Muscle of arm (tissue), 12 donors: Measurements from ENCODE around the gene SCAF8. TPM values are rescaled to one million over a fixed set of nuclear protein-coding genes. Genes with fewer than 3 reads are reported as not detected.
"Not testable (repeated sequence)": the region's sequence is repeated elsewhere in the genome, so short reads cannot be mapped to it uniquely, and the experiment has no call there.

Experiments
- DNase-seq: peaks from one replicate; pipeline ENCODE4 v3.0.0-alpha.2; 2013
- polyA plus RNA-seq, 12 donors: library from polyadenylated mRNA; unstranded; fragments of 120-200 nt; gene quantifications; one replicate each; pipeline ENCODE4 v1.2.1, GENCODE V29; 2013; ENCODE audit not compliant: insufficient read length in 12 of 12

Gene SCAF8
- polyA plus RNA-seq, 12 donors, result 17.3 to 49.5 (median 39.0) TPM; not detected in 1

GRCh38 chr6:154731296-154732218, 1.7 kb upstream of the SCAF8 start:
- DNase-seq, result no peak

- peak; percentile 59 for DNase-seq
Observed at GRCh38 chr6:154732538-154733182, 556 bp upstream of the SCAF8 start.

- DNase-seq, result peak; percentile 93
Observed at GRCh38 chr6:154733626-154734382, 588 bp downstream of the SCAF8 start.

- no peak for DNase-seq
Observed at GRCh38 chr6:154736618-154737259, 3.5 kb downstream of the SCAF8 start.

- DNase-seq, result no peak
Observed at GRCh38 chr6:154737424-154737823, 4.2 kb downstream of the SCAF8 start.

GRCh38 chr6:154738551-154738961, 5.3 kb downstream of the SCAF8 start:
- no peak for DNase-seq

- DNase-seq, result no peak
Observed at GRCh38 chr6:154740658-154741057, 7.4 kb downstream of the SCAF8 start.

- DNase-seq, result no peak
Observed at GRCh38 chr6:154742891-154743290, 9.7 kb downstream of the SCAF8 start.

GRCh38 chr6:154744029-154744745, 11.0 kb downstream of the SCAF8 start:
- not testable (repeated sequence) for DNase-seq

- no peak for DNase-seq
Observed at GRCh38 chr6:154745243-154745642, 12.0 kb downstream of the SCAF8 start.

GRCh38 chr6:154749341-154749740, 16.1 kb downstream of the SCAF8 start:
- DNase-seq, result no peak

GRCh38 chr6:154751011-154751800, 18.0 kb downstream of the SCAF8 start:
- DNase-seq, result no peak

GRCh38 chr6:154752022-154752421, 18.8 kb downstream of the SCAF8 start:
- no peak for DNase-seq

GRCh38 chr6:154754152-154754551, 20.9 kb downstream of the SCAF8 start:
- no peak for DNase-seq

- no peak for DNase-seq
Observed at GRCh38 chr6:154757352-154758050, 24.3 kb downstream of the SCAF8 start.

- no peak for DNase-seq
Observed at GRCh38 chr6:154758125-154758524, 24.9 kb downstream of the SCAF8 start.

- DNase-seq, result no peak
Observed at GRCh38 chr6:154763650-154764049, 30.4 kb downstream of the SCAF8 start.

- DNase-seq, result no peak
Observed at GRCh38 chr6:154765273-154765672, 32.1 kb downstream of the SCAF8 start.

GRCh38 chr6:154766288-154766687, 33.1 kb downstream of the SCAF8 start:
- DNase-seq, result no peak
